Activated CD4-positive, alpha-beta T cell treated with anti-CD3 and anti-CD28 coated beads, Interleukin-2, amount 50 U/mL, for 4 hours (primary cell): ENCODE results near the gene PGC.

Source experiments
- DNase-seq, 2 experiments: peaks; one replicate each; pipeline ENCODE4 v3.0.0-alpha.2; 2020

The PGC gene

GRCh38 chr6:41728073-41728936 lies 18.9 kb downstream of the PGC start:
- no peak for DNase-seq

GRCh38 chr6:41727705-41728072 lies 19.5 kb downstream of the PGC start:
- no peak for DNase-seq

GRCh38 chr6:41726876-41727275 lies 20.3 kb downstream of the PGC start:
- no peak for DNase-seq

GRCh38 chr6:41724586-41725501 lies 22.4 kb downstream of the PGC start:
- no peak for DNase-seq

- no peak for DNase-seq
Measured at GRCh38 chr6:41724228-41724580, 23.0 kb downstream of the PGC start.

GRCh38 chr6:41723530-41724227 lies 23.5 kb downstream of the PGC start:
- DNase-seq, result no peak

- no peak for DNase-seq
Measured at GRCh38 chr6:41722969-41723529, 24.1 kb downstream of the PGC start.

- no peak for DNase-seq
Measured at GRCh38 chr6:41721414-41721813, 25.8 kb downstream of the PGC start.

- DNase-seq, result no peak
Measured at GRCh38 chr6:41720783-41721182, 26.4 kb downstream of the PGC start.

GRCh38 chr6:41720262-41720620 lies 27.0 kb downstream of the PGC start:
- no peak for DNase-seq

GRCh38 chr6:41719436-41720261 lies 27.5 kb downstream of the PGC start:
- no peak for DNase-seq

GRCh38 chr6:41718828-41719227 lies 28.4 kb downstream of the PGC start:
- no peak for DNase-seq

- DNase-seq, result no peak
Measured at GRCh38 chr6:41717392-41717736, 29.8 kb downstream of the PGC start.

GRCh38 chr6:41716516-41717391 lies 30.4 kb downstream of the PGC start:
- DNase-seq, result no peak

GRCh38 chr6:41715795-41716515 lies 31.2 kb downstream of the PGC start:
- DNase-seq, result no peak

- DNase-seq, result no peak
Measured at GRCh38 chr6:41714556-41715273, 32.5 kb downstream of the PGC start.

- no peak for DNase-seq
Measured at GRCh38 chr6:41713650-41714291, 33.4 kb downstream of the PGC start.

- no peak for DNase-seq
Measured at GRCh38 chr6:41713159-41713649, 34.0 kb downstream of the PGC start.

GRCh38 chr6:41712651-41713103 lies 34.5 kb downstream of the PGC start:
- no peak for DNase-seq
